ENCODE measurements around the gene FUT7. TPM values are rescaled to one million over a fixed set of nuclear protein-coding genes. Genes with fewer than 3 reads are reported as not detected.

FUT7 gene
- total RNA-seq, 1 donor = not detected

DNA sequence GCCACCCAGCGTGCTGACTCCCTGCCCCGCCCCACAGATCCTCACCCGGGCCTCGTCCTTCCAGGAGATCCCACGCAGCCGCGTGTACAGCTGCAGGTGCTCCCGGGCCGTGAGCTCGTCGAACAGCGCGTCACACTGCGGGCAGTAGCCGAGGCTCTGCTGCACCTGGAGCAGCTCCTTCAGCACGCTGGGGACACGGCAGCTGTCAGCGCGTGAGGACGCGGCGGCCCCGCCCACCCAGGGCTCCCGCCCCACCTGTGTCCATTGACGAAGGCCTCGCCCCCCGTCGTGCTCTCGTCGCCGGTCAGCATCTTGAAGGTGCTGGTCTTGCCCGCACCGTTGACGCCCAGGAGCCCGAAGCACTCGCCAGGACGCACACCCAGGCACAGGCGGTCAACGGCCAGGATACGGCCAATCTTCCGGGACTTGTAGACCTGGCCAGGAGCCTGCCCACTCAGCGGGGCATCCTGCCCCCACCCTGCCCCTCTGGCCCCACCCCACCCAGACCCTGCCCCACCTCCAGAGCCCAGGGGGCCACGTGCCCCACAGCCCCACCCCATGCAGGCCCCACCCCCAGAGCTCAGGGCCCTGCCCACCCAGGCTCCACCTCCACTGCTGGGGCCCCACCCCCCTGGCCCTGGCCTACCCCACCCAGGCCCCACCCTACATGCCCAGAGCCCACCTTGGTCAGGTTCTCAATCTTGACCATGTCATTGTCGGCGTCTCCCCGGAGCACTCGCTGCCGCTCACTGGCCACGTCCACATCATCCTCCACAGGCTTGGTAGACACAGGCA, 21.8 kb downstream of the FUT7 start:
- no peak overlapping the region for H3K4me2 ChIP-seq (ENCODE audit: insufficient read depth, low read length)
- H3K27ac ChIP-seq (ENCODE audit: low read depth, low read length) = no peak overlapping the region
- H3K27me3 ChIP-seq (ENCODE audit: insufficient read depth, low read length) = no peaks in the 10 kb centered on the region
- DNase-seq (ENCODE audit: insufficient read length, low spot score, missing footprints) = no peak
- H3K4me1 ChIP-seq (ENCODE audit: insufficient read depth, low read length) = peaks cover 4% of the 10 kb centered on the region
- TF ChIP-seq, protein P1, sequence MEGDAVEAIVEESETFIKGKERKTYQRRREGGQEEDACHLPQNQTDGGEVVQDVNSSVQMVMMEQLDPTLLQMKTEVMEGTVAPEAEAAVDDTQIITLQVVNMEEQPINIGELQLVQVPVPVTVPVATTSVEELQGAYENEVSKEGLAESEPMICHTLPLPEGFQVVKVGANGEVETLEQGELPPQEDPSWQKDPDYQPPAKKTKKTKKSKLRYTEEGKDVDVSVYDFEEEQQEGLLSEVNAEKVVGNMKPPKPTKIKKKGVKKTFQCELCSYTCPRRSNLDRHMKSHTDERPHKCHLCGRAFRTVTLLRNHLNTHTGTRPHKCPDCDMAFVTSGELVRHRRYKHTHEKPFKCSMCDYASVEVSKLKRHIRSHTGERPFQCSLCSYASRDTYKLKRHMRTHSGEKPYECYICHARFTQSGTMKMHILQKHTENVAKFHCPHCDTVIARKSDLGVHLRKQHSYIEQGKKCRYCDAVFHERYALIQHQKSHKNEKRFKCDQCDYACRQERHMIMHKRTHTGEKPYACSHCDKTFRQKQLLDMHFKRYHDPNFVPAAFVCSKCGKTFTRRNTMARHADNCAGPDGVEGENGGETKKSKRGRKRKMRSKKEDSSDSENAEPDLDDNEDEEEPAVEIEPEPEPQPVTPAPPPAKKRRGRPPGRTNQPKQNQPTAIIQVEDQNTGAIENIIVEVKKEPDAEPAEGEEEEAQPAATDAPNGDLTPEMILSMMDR (IDR thresholded peaks at IDR 0.05; ENCODE audit: extremely low read depth, low read depth, low read length) = no peak
- no peaks in the 10 kb centered on the region for H3K36me3 ChIP-seq (ENCODE audit: insufficient read depth, low read length)
- H3K79me2 ChIP-seq (ENCODE audit: insufficient read depth, low read length) = no peaks in the 10 kb centered on the region
- H4K20me1 ChIP-seq (ENCODE audit: insufficient read depth, low read length) = no peaks in the 10 kb centered on the region
- no peak overlapping the region for H3K4me3 ChIP-seq (ENCODE audit: insufficient read depth, low read length)
- no peak overlapping the region for H2AFZ ChIP-seq (ENCODE audit: low read length)
- no peaks in the 10 kb centered on the region for H3K9me3 ChIP-seq (ENCODE audit: low read depth, low read length)

DNA sequence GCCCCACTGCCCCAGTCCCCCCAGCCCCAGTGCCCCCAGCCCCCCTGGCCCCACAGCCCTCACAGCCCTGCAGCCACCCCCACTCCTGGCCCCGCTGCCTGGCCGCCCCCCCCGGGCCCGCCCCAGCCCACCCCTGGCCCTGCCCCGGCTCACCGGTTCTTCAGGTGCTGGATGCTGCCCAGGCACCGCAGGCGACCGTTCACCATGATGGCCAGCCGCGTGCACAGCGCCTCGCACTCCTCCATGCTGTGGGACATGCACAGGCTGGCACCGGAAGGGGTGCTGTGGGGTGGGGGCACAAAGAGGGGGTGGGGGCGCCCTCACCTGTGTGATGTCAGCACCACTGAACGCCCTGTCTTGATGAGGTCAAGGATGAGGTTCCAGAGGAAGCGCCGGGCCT, 22.7 kb downstream of the FUT7 start:
- no peaks in the 10 kb centered on the region for H3K27me3 ChIP-seq (ENCODE audit: insufficient read depth, low read length)
- H3K4me3 ChIP-seq (ENCODE audit: insufficient read depth, low read length) = no peak overlapping the region
- H4K20me1 ChIP-seq (ENCODE audit: insufficient read depth, low read length) = no peaks in the 10 kb centered on the region
- H3K36me3 ChIP-seq (ENCODE audit: insufficient read depth, low read length) = no peaks in the 10 kb centered on the region
- H3K27ac ChIP-seq (ENCODE audit: low read depth, low read length) = no peak overlapping the region
- H3K79me2 ChIP-seq (ENCODE audit: insufficient read depth, low read length) = no peaks in the 10 kb centered on the region
- H2AFZ ChIP-seq (ENCODE audit: low read length) = no peak overlapping the region
- H3K4me2 ChIP-seq (ENCODE audit: insufficient read depth, low read length) = no peak overlapping the region
- H3K4me1 ChIP-seq (ENCODE audit: insufficient read depth, low read length) = peaks cover 4% of the 10 kb centered on the region
- no peaks in the 10 kb centered on the region for H3K9me3 ChIP-seq (ENCODE audit: low read depth, low read length)
- TF ChIP-seq, protein P1 (IDR thresholded peaks at IDR 0.05; ENCODE audit: extremely low read depth, low read depth, low read length) = no peak
- DNase-seq (ENCODE audit: insufficient read length, low spot score, missing footprints) = no peak

DNA sequence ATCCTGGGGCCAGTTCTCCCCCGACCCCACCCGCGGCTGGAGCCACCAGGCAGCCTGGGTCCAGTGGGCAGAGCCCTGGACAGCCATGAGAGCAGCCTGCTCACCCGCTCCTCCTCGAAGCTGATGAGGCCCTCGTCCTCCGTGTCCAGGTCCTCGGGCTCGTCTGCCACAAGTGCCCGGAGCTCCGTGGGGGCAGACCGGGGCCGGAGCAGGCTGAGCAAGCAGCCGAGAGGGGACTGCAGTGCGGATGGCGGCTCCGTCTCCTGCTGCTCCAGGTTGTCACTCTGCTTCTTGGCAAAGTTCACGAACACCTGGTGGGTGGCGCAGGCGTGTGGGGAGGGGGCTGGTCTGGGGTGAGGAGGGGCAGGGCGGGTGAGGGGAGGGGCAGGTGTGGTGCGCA, 23.6 kb downstream of the FUT7 start:
- Histone ChIP-seq H4K20me1 (ENCODE audit: insufficient read depth, low read length) (no peaks in the 10 kb centered on the region), H3K36me3 (ENCODE audit: insufficient read depth, low read length) (no peaks in the 10 kb centered on the region), H3K4me3 (ENCODE audit: insufficient read depth, low read length) (no peak overlapping the region), H3K79me2 (ENCODE audit: insufficient read depth, low read length) (no peaks in the 10 kb centered on the region), H3K27ac (ENCODE audit: low read depth, low read length) (no peak overlapping the region), H3K4me2 (ENCODE audit: insufficient read depth, low read length) (no peak overlapping the region), H2AFZ (ENCODE audit: low read length) (no peak overlapping the region), H3K9me3 (ENCODE audit: low read depth, low read length) (no peaks in the 10 kb centered on the region), H3K27me3 (ENCODE audit: insufficient read depth, low read length) (no peaks in the 10 kb centered on the region), H3K4me1 (ENCODE audit: insufficient read depth, low read length) (peaks cover 4% of the 10 kb centered on the region)
- DNase-seq (ENCODE audit: insufficient read length, low spot score, missing footprints) = no peak
- TF ChIP-seq, protein P1 (IDR thresholded peaks at IDR 0.05; ENCODE audit: extremely low read depth, low read depth, low read length) = no peak

DNA sequence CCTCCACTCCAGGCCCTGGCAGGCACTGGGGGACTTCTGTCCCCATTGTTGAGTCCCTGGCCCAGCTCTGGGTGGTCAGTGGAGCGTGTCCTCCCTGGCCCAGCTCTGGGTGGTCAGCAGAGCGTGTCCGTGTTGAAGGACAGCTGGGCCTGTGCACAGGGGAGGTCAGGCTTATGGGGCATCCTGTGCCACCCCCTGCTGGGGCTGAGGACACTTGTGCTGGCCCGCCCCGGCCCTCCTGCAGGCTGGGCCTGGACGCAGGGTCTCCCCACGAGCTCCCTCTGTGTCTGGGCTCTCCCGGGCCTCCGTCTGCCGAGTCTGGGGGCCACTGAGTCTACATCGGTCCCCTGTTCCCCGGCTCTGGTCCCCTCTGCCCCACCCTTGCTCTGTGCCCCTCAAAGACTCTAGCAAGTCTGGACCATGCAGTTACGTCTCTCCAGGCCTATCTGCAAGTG, 24.0 kb downstream of the FUT7 start:
- Histone ChIP-seq H3K4me1 (ENCODE audit: insufficient read depth, low read length) (peaks cover 4% of the 10 kb centered on the region), H3K4me3 (ENCODE audit: insufficient read depth, low read length) (no peak overlapping the region), H3K27ac (ENCODE audit: low read depth, low read length) (no peak overlapping the region), H3K27me3 (ENCODE audit: insufficient read depth, low read length) (no peaks in the 10 kb centered on the region), H4K20me1 (ENCODE audit: insufficient read depth, low read length) (no peaks in the 10 kb centered on the region), H3K36me3 (ENCODE audit: insufficient read depth, low read length) (no peaks in the 10 kb centered on the region), H3K4me2 (ENCODE audit: insufficient read depth, low read length) (no peak overlapping the region), H3K9me3 (ENCODE audit: low read depth, low read length) (no peaks in the 10 kb centered on the region), H3K79me2 (ENCODE audit: insufficient read depth, low read length) (no peaks in the 10 kb centered on the region), H2AFZ (ENCODE audit: low read length) (no peak overlapping the region)
- no peak for DNase-seq (ENCODE audit: insufficient read length, low spot score, missing footprints)
- TF ChIP-seq, protein P1 (IDR thresholded peaks at IDR 0.05; ENCODE audit: extremely low read depth, low read depth, low read length) = no peak

Measured in osteoblast (primary cell).